Measurements from ENCODE around the gene DNM2. TPM values are rescaled to one million over a fixed set of nuclear protein-coding genes. Genes with fewer than 3 reads are reported as not detected.

Gene DNM2
- total and polyA plus RNA-seq, 2 of the 13 experiments (the other 11 are each of a cell fraction or from before 2014, with no cell fraction given) = 41.7 to 59.8 TPM

DNA sequence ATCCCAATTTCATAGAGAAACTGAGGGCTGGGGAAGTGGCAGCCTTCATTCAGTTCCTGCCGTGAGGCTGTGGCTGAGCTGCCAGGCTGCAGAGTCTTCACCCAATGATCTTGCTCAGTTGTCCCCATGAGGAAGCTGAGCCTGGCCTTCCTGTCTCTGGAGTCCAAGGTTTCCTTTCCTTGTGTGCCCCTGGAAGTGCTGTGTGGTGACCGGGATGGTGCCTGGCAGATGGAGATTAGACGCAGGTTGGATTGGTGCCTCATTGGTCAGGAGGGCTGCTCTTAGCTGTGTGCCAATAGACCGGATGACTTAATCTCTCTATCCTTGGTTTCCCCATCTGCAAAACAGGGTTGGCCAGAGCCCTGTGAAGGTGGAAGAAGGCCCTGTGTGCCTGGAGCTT, 24.6 kb downstream of the DNM2 start (continued):
- TF ChIP-seq, protein P1, sequence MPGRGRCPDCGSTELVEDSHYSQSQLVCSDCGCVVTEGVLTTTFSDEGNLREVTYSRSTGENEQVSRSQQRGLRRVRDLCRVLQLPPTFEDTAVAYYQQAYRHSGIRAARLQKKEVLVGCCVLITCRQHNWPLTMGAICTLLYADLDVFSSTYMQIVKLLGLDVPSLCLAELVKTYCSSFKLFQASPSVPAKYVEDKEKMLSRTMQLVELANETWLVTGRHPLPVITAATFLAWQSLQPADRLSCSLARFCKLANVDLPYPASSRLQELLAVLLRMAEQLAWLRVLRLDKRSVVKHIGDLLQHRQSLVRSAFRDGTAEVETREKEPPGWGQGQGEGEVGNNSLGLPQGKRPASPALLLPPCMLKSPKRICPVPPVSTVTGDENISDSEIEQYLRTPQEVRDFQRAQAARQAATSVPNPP (CRISPR knock-in tag; IDR thresholded peaks at IDR 0.05) = no peak
- TF ChIP-seq NR2F1 (CRISPR knock-in tag; IDR thresholded peaks at IDR 0.05) (no peak), ZNF75D (CRISPR knock-in tag; IDR thresholded peaks at IDR 0.05; ENCODE audit: borderline replicate concordance) (no peak), MEF2D (CRISPR knock-in tag; IDR thresholded peaks at IDR 0.05) (no peak)
- TF ChIP-seq, protein P2, sequence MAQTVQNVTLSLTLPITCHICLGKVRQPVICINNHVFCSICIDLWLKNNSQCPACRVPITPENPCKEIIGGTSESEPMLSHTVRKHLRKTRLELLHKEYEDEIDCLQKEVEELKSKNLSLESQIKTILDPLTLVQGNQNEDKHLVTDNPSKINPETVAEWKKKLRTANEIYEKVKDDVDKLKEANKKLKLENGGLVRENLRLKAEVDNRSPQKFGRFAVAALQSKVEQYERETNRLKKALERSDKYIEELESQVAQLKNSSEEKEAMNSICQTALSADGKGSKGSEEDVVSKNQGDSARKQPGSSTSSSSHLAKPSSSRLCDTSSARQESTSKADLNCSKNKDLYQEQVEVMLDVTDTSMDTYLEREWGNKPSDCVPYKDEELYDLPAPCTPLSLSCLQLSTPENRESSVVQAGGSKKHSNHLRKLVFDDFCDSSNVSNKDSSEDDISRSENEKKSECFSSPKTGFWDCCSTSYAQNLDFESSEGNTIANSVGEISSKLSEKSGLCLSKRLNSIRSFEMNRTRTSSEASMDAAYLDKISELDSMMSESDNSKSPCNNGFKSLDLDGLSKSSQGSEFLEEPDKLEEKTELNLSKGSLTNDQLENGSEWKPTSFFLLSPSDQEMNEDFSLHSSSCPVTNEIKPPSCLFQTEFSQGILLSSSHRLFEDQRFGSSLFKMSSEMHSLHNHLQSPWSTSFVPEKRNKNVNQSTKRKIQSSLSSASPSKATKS (CRISPR knock-in tag; IDR thresholded peaks at IDR 0.05) = no peak
- TF ChIP-seq, protein P3, sequence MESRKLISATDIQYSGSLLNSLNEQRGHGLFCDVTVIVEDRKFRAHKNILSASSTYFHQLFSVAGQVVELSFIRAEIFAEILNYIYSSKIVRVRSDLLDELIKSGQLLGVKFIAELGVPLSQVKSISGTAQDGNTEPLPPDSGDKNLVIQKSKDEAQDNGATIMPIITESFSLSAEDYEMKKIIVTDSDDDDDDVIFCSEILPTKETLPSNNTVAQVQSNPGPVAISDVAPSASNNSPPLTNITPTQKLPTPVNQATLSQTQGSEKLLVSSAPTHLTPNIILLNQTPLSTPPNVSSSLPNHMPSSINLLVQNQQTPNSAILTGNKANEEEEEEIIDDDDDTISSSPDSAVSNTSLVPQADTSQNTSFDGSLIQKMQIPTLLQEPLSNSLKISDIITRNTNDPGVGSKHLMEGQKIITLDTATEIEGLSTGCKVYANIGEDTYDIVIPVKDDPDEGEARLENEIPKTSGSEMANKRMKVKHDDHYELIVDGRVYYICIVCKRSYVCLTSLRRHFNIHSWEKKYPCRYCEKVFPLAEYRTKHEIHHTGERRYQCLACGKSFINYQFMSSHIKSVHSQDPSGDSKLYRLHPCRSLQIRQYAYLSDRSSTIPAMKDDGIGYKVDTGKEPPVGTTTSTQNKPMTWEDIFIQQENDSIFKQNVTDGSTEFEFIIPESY (CRISPR knock-in tag; IDR thresholded peaks at IDR 0.05) = no peak
- TF ChIP-seq, protein P4, sequence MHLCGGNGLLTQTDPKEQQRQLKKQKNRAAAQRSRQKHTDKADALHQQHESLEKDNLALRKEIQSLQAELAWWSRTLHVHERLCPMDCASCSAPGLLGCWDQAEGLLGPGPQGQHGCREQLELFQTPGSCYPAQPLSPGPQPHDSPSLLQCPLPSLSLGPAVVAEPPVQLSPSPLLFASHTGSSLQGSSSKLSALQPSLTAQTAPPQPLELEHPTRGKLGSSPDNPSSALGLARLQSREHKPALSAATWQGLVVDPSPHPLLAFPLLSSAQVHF (CRISPR knock-in tag; IDR thresholded peaks at IDR 0.05) = no peak

All from HepG2 (cell line).